ENCODE measurements around the gene LRRN4.
A peak's percentile ranks its signal among the peaks of the same experiment; 100 is the strongest.

Gene LRRN4

DNA sequence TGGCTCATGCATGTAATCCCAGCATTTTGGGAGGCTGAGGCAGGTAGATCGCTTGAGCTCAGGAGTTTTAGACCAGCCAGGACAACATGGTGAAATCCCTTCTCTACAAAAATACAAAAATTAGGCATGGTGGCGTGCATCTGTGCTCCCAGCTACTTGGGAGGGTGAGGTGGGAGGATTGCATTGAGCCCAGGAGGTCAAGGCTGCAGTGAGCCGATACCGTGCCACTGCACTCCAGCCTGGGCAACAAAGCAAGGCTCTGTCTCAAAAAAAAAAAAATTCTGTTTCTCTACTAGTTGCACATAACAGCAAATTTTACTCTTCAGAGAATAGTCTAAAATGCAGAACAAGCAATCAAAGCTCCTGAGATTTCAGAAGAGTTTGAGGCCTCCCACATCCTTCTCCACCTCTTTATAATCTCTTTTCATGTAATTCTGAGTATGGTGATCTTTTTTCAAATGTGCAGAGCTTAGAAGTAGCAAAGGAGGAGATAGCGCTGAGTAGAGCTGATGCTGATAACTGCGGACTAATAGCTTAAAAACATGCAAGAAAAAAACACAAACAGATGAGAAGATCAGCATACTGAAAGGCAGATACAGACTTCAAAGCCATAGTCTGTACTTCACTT is 23.3 kb downstream of the LRRN4 start:
- DNase-seq (ENCODE audit: low spot score), result no peak

DNA sequence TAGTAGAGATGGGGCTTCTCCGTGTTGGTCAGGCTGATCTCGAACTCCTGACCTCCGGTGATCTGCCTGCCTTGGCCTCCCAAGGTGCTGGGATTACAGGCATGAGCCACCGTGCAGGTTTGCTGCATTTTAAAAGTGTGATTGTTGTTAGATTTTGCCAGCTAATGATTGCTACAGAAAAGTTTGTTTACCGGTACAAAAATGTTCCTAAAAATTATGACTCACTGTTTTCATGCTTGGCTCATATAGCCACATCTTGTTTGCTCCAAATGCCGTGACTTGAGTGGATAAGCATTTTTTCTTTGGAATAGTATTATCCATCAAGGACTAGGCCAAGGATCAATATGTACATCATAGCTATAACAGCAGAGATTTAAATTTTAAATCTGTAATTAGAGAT is 24.3 kb downstream of the LRRN4 start:
- DNase-seq (ENCODE audit: low spot score), result no peak

DNA sequence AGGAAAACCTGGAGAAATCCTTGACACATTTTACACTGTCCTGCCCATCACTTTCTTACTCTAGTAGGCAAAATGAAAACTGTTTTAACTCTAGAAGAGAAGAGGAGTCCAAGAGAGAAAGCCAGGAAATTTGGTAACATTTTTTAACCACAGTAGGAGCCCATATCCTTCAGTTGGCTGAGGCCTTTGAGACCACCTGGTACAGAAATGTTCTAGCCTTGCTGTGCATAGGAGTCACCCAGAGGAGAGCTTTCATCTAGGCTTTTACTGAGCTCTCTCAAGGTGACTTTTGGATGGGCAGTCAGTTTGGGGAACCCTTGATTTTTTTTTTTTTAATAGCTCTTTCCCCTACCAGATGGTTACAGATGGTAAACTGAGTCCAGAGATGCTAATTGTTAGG is 25.0 kb downstream of the LRRN4 start:
- no peak for DNase-seq (ENCODE audit: low spot score)

DNA sequence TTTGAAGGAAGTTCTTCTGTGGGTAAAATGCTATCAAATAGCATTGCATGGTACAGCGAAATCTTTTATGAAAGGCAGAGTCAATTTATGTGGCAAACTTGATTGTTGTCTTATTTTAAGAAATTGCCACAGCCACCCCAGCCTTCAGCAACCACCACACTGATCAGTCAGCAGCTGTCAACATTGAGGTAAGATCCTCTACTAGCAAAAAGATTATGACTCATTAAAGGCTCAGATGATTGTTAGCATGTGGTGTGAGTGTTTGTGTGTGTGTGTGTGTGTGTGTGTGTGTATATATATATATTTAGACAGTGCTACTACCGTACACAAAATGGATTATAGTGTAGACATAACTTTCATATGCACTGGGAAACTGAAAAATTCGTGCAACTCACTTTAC is 27.8 kb downstream of the LRRN4 start:
- DNase-seq (ENCODE audit: low spot score), result no peak

DNA sequence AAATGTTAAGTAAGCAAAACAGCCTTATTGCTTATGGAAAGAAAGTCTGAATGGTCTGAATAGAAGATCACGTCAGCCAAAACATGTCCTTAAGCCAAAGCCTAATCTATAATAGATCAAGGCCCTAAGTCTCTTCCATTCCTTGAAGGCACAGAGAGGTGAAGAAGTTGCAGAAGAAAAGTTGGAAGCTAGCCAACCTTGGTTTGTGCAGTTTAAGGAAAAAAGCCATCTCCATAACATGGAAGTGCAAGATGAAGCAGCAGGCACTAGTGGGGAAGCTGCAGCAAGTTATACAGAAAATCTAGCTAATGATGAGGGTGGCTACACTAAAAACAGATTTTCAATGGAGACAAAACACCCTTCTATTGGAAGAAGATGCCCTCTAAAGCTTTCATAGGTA is 29.1 kb downstream of the LRRN4 start:
- DNase-seq (ENCODE audit: low spot score), result no peak

DNA sequence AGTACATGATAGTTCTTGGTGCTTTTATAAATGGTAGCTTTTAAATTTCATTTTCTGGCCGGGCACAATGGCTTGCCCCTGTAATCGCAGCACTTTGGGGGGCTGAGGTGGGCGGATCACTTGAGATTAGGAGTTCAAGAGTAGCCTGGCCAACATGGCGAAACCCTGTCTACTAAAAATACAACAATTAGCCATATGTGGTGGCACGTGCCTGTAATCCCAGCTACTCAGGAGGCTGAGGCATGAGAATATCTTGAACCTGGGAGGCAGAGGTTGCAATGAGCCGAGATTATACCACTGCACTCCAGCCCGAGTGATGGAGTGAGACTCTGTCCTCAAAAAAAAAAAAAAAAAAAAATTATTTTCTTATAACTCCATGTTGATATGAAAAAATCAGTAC is 36.0 kb downstream of the LRRN4 start:
- DNase-seq (ENCODE audit: low spot score), result no peak

DNA sequence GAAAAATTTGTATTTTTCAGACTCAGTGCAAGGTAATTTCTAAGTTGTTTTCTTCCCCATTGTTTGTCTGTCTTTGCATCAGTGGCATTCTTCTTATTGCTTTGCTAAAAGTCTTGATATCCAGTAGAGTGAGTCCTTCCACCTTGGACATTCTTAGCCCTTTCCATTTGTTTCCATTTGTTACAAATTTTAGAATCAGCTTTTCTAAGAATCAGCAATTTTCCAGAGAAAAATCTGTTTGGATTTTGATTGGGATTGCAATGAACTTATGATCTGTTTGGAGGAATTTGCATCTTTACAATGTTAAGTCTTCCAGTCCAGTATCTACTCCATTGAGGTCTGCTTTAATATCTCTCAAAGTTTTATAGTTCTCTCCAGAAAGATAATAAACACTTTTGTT is 36.4 kb downstream of the LRRN4 start:
- DNase-seq (ENCODE audit: low spot score), result no peak

DNA sequence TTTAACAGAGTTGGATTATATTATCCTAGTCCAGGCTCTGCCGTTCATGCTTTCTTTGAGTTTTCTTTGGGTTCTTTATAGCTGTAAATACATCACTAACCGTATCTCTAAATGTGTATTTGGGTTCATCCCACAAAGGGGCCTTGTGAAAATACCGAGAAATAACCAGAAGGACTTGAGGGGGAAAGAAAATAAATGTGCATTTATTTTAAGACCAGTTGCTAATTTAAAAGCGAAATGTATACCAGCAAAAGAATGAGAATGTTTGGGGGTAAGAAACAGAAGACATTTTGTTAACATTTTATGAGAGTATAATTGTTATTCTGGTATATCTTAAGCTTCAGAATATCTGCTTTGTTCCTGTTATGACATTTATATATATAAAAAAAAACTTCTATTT is 38.9 kb downstream of the LRRN4 start:
- DNase-seq (ENCODE audit: low spot score), result no peak

DNA sequence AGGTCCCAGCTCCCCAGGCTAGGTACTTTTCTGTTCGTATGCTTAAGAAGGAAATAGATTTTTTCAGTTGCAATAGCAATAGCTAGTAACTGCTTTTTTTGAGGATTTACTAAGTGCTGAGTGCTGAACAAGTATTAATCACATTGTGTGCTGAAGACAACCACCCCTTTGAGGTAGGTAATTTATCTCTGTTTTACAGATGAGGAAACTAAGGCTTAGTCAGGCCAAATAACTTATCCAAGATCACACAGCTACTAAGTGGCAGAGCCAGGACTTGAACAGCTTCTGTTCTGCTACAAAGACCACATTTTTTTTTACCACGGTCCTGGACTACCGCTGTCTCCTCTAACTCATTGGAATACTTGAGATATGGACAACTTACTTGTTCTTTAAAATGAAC is 39.8 kb downstream of the LRRN4 start:
- DNase-seq (ENCODE audit: low spot score), result no peak

DNA sequence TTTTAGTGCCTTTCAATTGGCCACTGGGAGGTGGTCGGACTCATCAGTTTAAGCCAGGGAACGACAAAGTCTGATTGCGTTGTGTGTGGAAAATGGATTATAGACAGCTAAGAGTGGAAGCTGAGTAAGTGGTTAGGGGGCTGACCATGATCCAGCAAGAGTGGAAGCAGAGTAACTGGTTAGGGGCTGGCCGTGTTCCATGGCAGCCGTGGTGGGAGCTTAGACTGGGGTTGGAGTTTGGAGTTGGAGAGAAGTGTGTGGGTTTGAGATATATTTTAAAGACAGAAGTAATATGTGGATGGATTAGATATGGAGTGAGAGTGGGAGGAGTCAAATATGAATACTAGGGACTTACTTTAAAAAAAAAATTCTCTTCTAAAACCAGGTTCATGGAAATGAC is 41.7 kb downstream of the LRRN4 start:
- DNase-seq (ENCODE audit: low spot score), result no peak

DNA sequence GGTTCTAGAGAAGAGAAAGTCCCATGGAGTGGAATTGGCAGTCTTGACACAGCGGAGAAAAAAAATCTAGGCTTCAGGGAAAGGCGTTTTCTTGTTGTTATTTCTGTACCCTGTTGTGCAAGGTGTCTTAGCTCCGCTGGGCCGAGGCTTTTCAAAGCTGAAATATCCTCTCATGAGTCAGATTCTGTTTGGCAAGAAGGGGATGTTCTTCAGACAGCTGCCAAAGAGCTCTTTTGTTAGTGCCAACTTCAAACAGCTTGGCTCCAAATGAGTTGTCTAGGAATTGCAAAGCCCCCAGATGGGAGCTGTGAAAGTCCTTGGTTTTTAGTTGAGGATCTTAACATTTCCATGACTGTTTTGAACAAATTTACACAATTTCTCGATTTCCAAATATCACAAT is 45.6 kb downstream of the LRRN4 start:
- DNase-seq (ENCODE audit: low spot score), result no peak

DNA sequence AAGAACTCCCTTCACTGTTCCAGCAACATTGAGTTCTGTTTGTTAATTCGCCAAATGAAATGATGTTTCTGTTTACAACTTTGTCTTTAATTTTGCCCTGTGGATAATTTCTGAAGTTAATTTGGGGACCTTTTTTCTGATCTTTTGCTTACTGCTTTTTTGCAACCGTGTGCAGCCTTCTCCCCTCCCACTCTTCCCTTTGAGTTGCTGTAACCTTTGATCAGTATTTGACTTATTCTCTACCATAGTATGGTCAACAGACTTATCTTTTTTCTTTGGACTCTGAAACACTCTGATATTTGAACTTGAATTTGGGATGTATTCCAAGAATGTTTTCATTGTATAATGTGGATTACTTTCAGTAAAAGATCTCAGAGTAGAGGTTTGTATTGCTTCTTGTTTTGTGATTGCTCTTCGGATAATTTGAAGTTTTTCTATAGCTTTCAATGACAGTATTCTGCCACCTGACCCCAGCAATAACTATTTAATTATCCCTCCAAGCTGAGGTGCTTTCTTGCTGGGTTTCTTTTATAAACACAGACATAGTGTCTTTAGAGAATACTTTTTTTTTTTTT is 46.2 kb downstream of the LRRN4 start:
- DNase-seq (ENCODE audit: low spot score), result peak; percentile 52

DNA sequence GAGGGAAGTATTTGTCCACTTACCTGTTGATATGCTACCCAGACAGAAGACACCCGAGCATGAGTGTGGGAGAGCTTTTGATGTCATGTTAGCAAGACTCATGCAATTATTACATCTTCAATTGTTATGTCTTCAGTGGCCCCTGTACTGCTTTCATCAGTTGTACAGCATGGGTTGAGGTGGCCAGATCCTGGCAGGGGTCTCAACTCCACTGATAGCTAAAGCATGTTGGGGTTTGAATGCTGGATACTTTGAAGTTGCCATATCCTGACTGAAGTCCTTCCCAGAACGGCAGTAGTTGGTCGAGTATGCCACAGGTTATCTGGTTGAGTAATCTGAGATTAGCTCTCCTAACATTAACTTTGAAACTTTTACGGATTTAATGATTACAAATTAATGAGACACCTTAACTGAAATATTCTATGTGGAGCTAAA is 46.7 kb downstream of the LRRN4 start:
- DNase-seq (ENCODE audit: low spot score), result no peak

DNA sequence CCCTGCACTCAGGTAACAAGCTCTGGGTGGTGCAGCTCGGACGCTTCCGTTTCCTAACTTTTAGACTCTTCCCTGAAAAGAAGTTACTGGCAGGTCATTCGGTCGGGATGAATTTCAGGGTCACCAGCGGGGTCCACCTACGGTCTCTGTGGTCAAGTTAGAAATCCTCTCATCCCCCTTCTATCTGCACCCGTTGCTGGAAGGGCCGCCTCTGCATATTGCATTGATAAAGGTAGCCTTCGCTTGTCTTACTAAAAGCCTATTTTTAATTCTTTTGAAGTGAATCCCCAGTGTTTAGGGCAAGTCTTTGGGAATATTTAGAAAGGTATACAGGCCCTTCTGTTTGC is 47.3 kb downstream of the LRRN4 start:
- no peak for DNase-seq (ENCODE audit: low spot score)

DNA sequence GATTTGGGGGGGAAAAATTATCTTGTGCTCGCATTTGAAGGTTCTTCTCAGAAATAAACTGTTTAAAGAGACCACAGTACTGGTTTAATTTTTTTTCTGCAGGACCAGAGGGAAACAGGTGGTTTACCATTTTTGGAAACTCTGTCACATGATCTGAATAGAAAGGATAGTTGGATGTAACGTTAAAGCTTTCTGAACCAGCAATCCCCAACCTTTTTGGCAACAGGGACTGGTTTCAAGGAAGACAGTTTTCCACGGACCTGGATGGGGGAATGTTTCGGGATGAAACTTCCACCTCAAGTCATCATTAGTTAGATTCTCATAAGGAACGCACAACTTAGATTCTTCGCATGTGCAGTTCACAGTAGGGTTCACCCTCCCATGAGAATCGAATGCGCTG is 53.0 kb downstream of the LRRN4 start:
- DNase-seq (ENCODE audit: low spot score), result no peak

DNA sequence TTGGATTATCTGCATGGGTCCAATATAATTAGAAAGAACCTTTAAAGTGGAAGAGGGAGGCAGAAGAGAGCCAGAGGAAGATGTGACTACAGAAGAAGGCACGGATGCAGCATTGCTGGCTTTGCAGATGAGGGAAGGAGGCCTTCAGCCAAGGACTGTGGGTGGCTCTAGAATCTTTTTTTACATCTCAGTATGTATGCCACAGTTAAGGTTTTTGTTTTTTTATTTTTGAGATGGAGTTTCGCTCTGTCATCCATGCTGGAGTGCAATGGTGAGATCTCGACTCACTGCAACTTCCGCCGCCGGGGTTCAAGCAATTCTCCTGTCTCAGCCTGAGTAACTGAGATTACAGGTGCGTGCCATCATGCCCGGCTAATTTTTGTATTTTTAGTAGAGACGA is 54.1 kb downstream of the LRRN4 start:
- no peak for DNase-seq (ENCODE audit: low spot score)

DNA sequence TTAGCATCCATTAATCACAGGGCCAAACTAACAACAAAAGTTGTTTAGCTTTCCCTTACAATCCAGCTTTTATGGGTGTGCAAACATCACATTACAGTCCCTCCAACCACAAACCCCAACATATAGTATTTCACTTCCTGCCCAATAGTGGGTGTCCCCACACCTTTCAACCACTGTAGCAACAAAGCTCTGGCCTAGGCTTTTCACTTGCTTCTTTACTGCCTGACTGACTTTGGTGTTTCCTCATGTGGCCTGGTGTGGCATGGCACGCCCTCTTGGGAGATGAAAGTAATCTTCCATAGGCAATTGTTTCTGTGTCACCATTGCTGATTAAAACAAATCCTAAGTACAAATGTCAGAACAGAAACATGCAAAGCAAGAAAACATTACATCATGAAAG is 57.1 kb downstream of the LRRN4 start:
- peak; percentile 58 for DNase-seq (ENCODE audit: low spot score)

DNA sequence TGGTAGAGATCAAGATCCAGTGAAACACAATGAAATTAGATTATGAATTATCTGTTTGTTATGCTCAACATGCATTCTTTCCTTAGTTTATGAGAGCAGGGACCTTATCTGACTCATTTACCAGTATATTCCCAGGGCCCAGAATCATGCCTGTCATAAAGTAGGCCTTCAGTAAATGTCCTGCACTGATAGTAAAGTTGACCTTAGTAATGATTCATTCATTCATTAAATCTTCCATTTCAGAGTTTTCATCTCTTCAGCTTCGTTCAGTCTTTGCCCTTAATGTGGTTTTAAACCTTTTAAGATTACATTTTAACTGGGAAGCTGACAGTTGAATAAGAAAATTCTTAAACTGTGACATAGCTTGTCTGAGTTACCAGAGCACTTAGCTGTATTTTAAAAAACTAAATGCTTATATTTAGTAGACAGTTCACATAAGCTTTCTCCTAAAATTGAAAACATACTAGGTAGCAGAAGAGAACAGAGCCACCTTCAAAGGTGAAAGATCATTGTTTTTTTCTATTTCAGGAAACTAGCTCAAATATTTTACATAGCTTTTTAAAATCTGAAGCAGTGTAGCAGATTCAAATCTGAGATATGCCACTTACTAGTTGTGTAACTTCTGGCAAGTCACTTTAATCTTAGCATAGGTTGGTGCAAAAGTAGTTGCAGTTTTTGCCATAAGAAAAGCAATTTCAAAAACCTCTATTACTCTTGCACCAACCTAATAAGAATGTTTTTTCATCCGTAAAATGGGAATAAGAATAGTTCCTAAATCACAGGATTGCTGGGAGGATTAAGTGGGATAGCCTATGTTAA is 62.0 kb downstream of the LRRN4 start:
- no peak for DNase-seq (ENCODE audit: low spot score)

DNA sequence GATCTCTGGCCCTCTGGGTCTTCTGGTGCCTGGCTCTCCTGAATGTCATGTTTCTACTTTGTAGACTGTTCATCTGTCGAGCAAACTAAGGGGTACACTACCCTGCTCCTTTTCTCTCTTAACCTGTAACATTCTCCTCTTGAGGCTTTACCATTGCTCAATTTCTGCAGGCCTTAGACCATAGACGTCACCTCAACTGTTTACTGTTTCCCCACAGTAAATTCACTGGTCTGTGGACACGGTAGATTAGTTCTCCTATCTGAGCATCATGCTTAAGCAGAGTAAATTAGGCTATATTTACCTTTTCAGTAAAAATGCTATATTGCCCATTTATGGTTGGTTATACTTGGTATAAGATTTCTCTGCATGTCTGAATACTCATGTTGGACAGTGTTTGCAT is 62.9 kb downstream of the LRRN4 start:
- no peak for DNase-seq (ENCODE audit: low spot score)

Data from HuH-7 (cell line).